GM12892 (cell line): ENCODE data around the gene TRPV3.
A peak's percentile ranks its signal among the peaks of the same experiment; 100 is the strongest.
"Not testable (repeated sequence)": the region's sequence is repeated elsewhere in the genome, so short reads cannot be mapped to it uniquely, and the experiment has no call there.

Experiments
- DNase-seq: peaks from one replicate; pipeline ENCODE4 v3.0.0; 2011; ENCODE audit not compliant: insufficient read length
- FAIRE-seq: peaks from 2 replicates; lab custom pipeline; 2011; peaks lifted over from hg19 to GRCh38; lab: Jason Lieb, UNC
- POLR2A ChIP-seq: IDR thresholded peaks from 2 replicates; pipeline ENCODE4 v1.6.1; 2011; ENCODE audit warnings: low read depth, low read length, control low read depth
- POLR2AphosphoS5 ChIP-seq: IDR thresholded peaks from 2 replicates; pipeline ENCODE4 v1.6.1; 2011; ENCODE audit warnings: low read depth, low read length, control low read depth
- TAF1 ChIP-seq: IDR thresholded peaks from 2 replicates; pipeline ENCODE4 v1.6.1; 2011; ENCODE audit warnings: low read depth, mild to moderate bottlenecking, control low read depth, low read length, borderline replicate concordance

TRPV3 gene

GRCh38 chr17:3592216-3592860, 34.7 kb upstream of the TRPV3 start:
- TF ChIP-seq POLR2AphosphoS5 = no peak
- no peak for TF ChIP-seq POLR2A
- no peak for TF ChIP-seq TAF1
- FAIRE-seq (no peak), DNase-seq (no peak)

- DNase-seq = no peak
- no peak for TF ChIP-seq POLR2AphosphoS5
- TF ChIP-seq TAF1 = no peak
- FAIRE-seq = no peak
Measured at GRCh38 chr17:3590768-3591167, 33.2 kb upstream of the TRPV3 start.

GRCh38 chr17:3590231-3590630, 32.6 kb upstream of the TRPV3 start:
- DNase-seq (no peak), FAIRE-seq (no peak)
- TF ChIP-seq POLR2AphosphoS5 (no peak), POLR2A (no peak), TAF1 (no peak)

GRCh38 chr17:3589784-3590183, 32.2 kb upstream of the TRPV3 start:
- FAIRE-seq = no peak
- TF ChIP-seq POLR2A = no peak
- no peak for TF ChIP-seq POLR2AphosphoS5
- no peak for TF ChIP-seq TAF1
- DNase-seq = no peak

GRCh38 chr17:3585826-3586225, 28.2 kb upstream of the TRPV3 start:
- no peak for FAIRE-seq
- TF ChIP-seq POLR2A = no peak
- TF ChIP-seq POLR2AphosphoS5 = no peak
- TF ChIP-seq TAF1 = no peak
- DNase-seq = peak; percentile 5

- TF ChIP-seq POLR2A (no peak), POLR2AphosphoS5 (no peak), TAF1 (no peak)
- DNase-seq = no peak
- FAIRE-seq = no peak
Measured at GRCh38 chr17:3583456-3583855, 25.8 kb upstream of the TRPV3 start.

GRCh38 chr17:3582915-3583314, 25.3 kb upstream of the TRPV3 start:
- FAIRE-seq (no peak), DNase-seq (no peak)
- TF ChIP-seq POLR2A (no peak), POLR2AphosphoS5 (no peak), TAF1 (no peak)

- FAIRE-seq, DNase-seq: not testable (repeated sequence)
Measured at GRCh38 chr17:3578667-3579066, 21.1 kb upstream of the TRPV3 start.

- TF ChIP-seq TAF1 (no peak), POLR2AphosphoS5 (no peak), POLR2A (no peak)
- no peak for DNase-seq
- no peak for FAIRE-seq
Measured at GRCh38 chr17:3576970-3577369, 19.4 kb upstream of the TRPV3 start.

GRCh38 chr17:3575511-3575910, 17.9 kb upstream of the TRPV3 start:
- TF ChIP-seq TAF1 = no peak
- no peak for TF ChIP-seq POLR2AphosphoS5
- TF ChIP-seq POLR2A = no peak
- FAIRE-seq (no peak), DNase-seq (no peak)

GRCh38 chr17:3574231-3574630, 16.6 kb upstream of the TRPV3 start:
- FAIRE-seq (no peak), DNase-seq (peak; percentile 1)
- TF ChIP-seq POLR2AphosphoS5 (no peak), POLR2A (no peak), TAF1 (no peak)

- no peak for FAIRE-seq
- TF ChIP-seq POLR2AphosphoS5 (no peak), TAF1 (no peak), POLR2A (no peak)
- DNase-seq = peak; percentile 1
Measured at GRCh38 chr17:3573246-3574100, 15.9 kb upstream of the TRPV3 start.
